ENCODE data around the gene MUC5AC.
"Not testable (repeated sequence)": the region's sequence is repeated elsewhere in the genome, so short reads cannot be mapped to it uniquely, and the experiment has no call there.

DNA sequence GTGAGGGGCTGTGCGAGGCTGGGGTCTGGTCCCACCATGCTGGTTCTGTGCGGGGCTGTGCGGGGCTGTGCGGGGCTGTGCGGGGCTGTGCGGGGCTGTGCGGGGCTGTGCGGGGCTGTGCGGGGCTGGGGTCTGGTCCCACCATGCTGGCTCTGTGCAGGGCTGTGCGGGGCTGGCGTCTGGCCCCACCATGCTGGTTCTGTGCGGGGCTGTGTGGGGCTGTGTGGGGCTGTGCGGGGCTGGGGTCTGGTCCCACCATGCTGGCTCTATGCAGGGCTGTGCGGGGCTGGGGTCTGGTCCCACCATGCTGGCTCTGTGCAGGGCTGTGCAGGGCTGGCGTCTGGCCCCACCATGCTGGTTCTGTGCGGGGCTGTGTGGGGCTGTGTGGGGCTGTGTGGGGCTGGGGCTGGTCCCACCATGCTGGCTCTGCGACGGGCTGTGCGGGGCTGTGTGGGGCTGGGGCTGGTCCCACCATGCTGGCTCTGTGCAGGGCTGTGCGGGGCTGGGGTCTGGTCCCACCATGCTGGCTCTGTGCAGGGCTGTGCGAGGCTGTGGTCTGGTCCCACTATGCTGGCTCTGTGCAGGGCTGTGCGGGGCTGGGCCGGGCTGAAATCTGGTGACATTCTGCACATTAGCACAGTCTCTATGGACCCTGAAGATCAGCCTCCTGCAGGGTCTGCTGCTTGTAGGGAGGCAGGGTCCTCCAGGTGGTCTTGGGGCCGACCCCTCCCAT is 1.9 kb downstream of the MUC5AC start:
- TF ChIP-seq EZH2 (IDR thresholded peaks at IDR 0.05; ENCODE audit: low read length, missing control alignments) = not testable (repeated sequence)
- TF ChIP-seq, protein P1, sequence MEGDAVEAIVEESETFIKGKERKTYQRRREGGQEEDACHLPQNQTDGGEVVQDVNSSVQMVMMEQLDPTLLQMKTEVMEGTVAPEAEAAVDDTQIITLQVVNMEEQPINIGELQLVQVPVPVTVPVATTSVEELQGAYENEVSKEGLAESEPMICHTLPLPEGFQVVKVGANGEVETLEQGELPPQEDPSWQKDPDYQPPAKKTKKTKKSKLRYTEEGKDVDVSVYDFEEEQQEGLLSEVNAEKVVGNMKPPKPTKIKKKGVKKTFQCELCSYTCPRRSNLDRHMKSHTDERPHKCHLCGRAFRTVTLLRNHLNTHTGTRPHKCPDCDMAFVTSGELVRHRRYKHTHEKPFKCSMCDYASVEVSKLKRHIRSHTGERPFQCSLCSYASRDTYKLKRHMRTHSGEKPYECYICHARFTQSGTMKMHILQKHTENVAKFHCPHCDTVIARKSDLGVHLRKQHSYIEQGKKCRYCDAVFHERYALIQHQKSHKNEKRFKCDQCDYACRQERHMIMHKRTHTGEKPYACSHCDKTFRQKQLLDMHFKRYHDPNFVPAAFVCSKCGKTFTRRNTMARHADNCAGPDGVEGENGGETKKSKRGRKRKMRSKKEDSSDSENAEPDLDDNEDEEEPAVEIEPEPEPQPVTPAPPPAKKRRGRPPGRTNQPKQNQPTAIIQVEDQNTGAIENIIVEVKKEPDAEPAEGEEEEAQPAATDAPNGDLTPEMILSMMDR (conservative IDR thresholded peaks at IDR 0.05 in 1 of 2, IDR thresholded peaks at IDR 0.05 in 1 of 2; ENCODE audit: low read depth in 1 of 2, low read length in 2 of 2) = not testable (repeated sequence)
